Measurements from ENCODE around the gene SSU72.
"Not testable (repeated sequence)": the region's sequence is repeated elsewhere in the genome, so short reads cannot be mapped to it uniquely, and the experiment has no call there.

SSU72 gene

GRCh38 chr1:1565340-1565739 lies 9.3 kb downstream of the SSU72 start:
- H3K4me3 Mint-ChIP-seq = no peak overlapping the region
- peaks cover 43 to 53% of the 10 kb centered on the region in 2 donors for H3K36me3 Mint-ChIP-seq
- H3K27me3 Mint-ChIP-seq = no peaks in the 10 kb centered on the region
- no peaks in the 10 kb centered on the region for H3K9me3 Mint-ChIP-seq
- peaks cover 20 to 40% of the 10 kb centered on the region in 2 donors for H3K4me1 Mint-ChIP-seq
- no peak overlapping the region for H3K27ac Mint-ChIP-seq
- DNase-seq = no peak
- no peak for ATAC-seq (replicated peaks)

DNA sequence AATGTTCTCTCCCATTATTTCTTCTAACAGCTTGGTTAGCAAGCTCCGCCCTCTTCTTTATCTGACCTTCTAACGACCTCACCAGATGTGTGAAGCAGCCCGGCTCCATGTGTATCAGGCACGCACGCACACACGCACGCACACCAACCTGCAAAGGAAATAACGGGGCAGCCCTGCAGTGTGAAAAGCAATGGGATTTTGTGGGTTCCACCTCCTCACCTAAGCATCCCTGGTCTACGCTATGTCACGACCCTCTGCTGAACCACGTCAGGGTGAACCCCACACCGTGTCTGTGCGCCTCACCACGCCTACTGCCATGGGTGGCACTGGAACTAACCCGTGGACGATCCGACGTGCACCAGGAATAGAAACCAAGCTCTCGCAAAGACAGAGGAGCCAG lies 10.4 kb downstream of the SSU72 start:
- DNase-seq = no peak
- Mint-ChIP-seq H3K27me3 (no peaks in the 10 kb centered on the region), H3K27ac (peak overlapping the region; percentile 14), H3K9me3 (no peaks in the 10 kb centered on the region), H3K36me3 (peaks cover 37 to 47% of the 10 kb centered on the region in 2 donors), H3K4me3 (no peak overlapping the region), H3K4me1 (peaks cover 16 to 30% of the 10 kb centered on the region in 2 donors)
- ATAC-seq (replicated peaks) = no peak

DNA sequence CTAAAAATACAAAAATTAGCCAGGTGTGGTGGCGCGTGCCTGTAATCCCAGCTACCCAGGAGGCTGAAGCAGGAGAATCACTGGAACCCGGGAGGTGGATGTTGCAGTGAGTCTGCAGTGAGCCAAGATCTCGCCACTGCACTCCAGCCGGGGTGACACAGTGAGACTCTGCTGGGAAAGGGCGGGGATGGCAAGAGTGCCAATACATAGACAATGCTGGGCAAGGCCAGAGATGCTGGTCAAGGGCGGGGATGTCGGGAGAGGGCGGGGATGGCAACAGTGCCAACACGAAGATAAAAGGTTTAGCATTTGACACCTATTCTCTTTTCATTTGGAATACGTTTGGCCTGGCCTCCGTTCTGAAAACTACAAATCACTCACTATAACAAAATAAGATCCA lies 11.0 kb downstream of the SSU72 start:
- peaks cover 42 to 50% of the 10 kb centered on the region in 2 donors for H3K36me3 Mint-ChIP-seq

DNA sequence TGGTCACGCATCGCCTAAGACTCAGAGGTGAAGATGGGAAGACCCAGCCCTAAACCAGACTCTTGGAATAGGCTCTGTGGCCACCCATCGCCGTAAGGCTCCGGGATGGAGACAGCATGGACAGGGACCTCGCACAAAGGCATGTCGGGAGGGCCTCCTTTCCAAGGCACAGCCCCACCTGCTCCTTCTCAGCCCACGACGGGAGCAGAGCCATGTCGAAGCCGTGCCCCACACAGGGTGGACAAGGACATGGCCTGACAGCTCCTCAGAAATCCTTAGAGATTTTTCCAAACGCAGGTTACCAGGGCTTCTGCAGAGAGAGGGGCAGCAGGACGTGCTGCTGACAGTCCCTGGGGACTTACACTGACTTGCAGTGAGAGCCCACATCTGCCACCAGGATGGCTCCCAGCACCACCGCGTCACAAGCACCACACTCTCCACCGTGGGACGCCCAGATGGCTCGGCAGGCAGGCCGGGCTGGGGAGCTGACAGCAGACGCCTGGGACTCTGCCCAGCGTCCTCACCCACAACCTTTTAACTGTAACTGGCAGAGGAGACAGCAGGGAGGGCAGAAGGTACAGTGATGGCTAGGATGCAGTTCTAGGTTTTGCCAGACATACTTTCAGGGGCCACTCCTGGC lies 12.0 kb downstream of the SSU72 start:
- Mint-ChIP-seq H3K4me1 (peaks cover 20 to 30% of the 10 kb centered on the region in 2 donors), H3K36me3 (peaks cover 43 to 52% of the 10 kb centered on the region in 2 donors), H3K4me3 (no peak overlapping the region), H3K27ac (no peak overlapping the region), H3K27me3 (no peaks in the 10 kb centered on the region), H3K9me3 (no peaks in the 10 kb centered on the region)
- ATAC-seq (replicated peaks) = no peak
- no peak for DNase-seq

More for the DNA sequence above, 11.0 kb downstream of the SSU72 start:
- Mint-ChIP-seq H3K4me3 (no peak overlapping the region), H3K27ac (no peak overlapping the region), H3K4me1 (peaks cover 18 to 30% of the 10 kb centered on the region in 2 donors), H3K9me3 (no peaks in the 10 kb centered on the region), H3K27me3 (no peaks in the 10 kb centered on the region)
- DNase-seq (no peak), ATAC-seq (replicated peaks) (no peak)

DNA sequence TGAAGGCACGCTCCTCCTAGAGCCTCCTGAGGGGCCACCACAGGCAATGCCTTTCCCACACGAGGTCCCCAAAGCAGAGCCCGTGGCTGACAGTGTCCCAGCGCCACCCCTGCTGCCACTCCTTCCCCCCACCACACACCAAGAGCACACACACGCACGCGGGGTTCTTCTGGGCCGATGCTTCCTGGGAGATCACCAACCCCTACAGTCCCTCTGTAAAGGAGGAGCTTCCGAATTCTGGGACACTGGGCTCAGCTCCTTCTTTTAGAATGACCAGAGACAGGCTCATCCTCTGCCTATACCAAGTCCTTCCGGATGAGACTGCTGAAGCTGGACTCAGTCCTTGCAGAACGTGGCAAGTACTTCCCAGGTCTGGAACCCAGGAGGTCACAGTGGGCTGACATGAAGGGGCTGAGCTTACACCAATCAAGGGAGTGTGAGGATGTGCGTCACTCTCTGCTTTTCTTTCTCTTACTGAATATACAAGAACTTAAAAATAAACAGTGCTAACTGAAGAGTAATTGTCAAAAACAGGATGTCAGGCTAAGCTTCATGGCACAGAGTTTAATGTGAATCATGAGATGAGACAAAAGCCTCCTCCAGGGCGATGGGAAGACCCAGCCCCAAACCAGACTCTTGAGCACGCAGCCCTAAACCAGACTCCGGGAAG lies 12.7 kb downstream of the SSU72 start:
- peaks cover 13 to 24% of the 10 kb centered on the region in 2 donors for H3K4me1 Mint-ChIP-seq
- DNase-seq = no peak
- no peak for ATAC-seq (replicated peaks)
- peaks cover 39 to 45% of the 10 kb centered on the region in 2 donors for H3K36me3 Mint-ChIP-seq
- H3K27ac Mint-ChIP-seq = peak overlapping the region; percentile 11
- H3K27me3 Mint-ChIP-seq = no peaks in the 10 kb centered on the region
- no peaks in the 10 kb centered on the region for H3K9me3 Mint-ChIP-seq
- no peak overlapping the region for H3K4me3 Mint-ChIP-seq

GRCh38 chr1:1560178-1560577 lies 14.5 kb downstream of the SSU72 start:
- no peaks in the 10 kb centered on the region for H3K27me3 Mint-ChIP-seq
- H3K9me3 Mint-ChIP-seq = no peaks in the 10 kb centered on the region
- peaks cover 9 to 22% of the 10 kb centered on the region in 2 donors for H3K4me1 Mint-ChIP-seq
- DNase-seq (no peak), ATAC-seq (replicated peaks) (no peak)
- H3K4me3 Mint-ChIP-seq = no peak overlapping the region
- H3K36me3 Mint-ChIP-seq = peaks cover 37 to 42% of the 10 kb centered on the region in 2 donors
- H3K27ac Mint-ChIP-seq = no peak overlapping the region

DNA sequence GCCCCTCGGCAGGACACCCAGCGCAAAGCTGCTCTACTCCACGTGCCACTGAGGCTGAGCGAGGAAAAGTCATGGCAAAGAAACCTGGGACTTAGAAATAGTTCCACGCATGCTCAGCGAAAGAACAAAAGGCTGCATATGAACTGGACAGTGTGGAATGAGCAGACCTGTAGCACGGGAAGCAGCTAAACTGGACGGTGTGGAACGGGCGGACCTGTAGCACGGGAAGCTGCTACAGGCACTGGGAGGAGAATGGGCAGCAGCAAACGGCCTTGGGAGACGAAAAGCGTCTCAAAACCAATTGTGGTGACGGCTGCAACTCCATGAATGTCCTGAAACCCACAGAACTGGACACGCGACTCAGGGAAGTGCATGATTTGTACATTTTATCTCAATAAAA lies 15.6 kb downstream of the SSU72 start:
- no peaks in the 10 kb centered on the region for H3K27me3 Mint-ChIP-seq
- H3K27ac Mint-ChIP-seq = peak overlapping the region; percentile 60
- peaks cover 9 to 22% of the 10 kb centered on the region in 2 donors for H3K4me1 Mint-ChIP-seq
- peaks cover 30 to 37% of the 10 kb centered on the region in 2 donors for H3K36me3 Mint-ChIP-seq
- H3K9me3 Mint-ChIP-seq = no peaks in the 10 kb centered on the region
- DNase-seq (no peak), ATAC-seq (replicated peaks) (no peak)
- H3K4me3 Mint-ChIP-seq = no peak overlapping the region

DNA sequence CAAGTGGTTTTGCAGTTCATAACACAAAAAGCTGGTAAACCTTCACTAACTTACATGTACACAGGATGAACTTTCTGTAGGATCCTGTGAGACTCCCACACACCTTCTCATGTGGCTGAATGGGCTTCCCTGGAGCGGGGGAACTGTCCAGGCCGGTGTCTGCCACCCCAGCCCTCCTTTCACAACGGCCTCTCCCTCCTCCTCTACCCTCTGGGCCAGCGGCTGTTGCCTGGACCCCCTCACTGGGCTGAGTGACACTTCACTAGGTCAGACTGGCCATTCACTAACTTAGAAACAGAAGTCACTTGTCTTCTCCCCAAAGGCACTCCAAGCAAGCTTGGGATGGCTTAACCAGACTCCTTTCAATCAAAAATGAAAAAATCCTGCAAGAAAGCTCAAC lies 16.1 kb downstream of the SSU72 start:
- H3K4me1 Mint-ChIP-seq = peaks cover 9 to 22% of the 10 kb centered on the region in 2 donors
- no peak for ATAC-seq (replicated peaks)
- H3K4me3 Mint-ChIP-seq = no peak overlapping the region
- no peaks in the 10 kb centered on the region for H3K27me3 Mint-ChIP-seq
- peak overlapping the region; percentile 60 for H3K27ac Mint-ChIP-seq
- no peak for DNase-seq
- H3K9me3 Mint-ChIP-seq = no peaks in the 10 kb centered on the region
- peaks cover 26 to 32% of the 10 kb centered on the region in 2 donors for H3K36me3 Mint-ChIP-seq

DNA sequence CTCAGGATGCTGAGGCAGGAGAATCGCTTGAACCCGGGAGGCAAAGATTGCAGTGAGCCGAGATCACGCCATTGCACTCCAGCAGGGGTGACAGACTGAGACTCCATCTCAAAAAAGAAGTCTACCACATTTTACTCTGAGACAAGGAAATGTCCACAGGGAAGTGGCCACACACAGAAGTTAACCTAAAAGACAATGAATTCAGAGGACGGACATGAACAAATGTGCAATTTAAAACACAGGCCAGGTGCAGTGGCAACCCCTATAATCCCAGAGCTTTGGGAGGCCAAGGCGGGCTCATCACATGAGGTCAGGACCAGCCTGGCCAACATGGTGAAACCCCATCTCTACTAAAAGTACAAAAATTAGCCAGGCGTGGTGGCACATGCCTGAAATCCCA lies 17.0 kb downstream of the SSU72 start:
- H3K4me3 Mint-ChIP-seq; H3K9me3 Mint-ChIP-seq; H3K27me3 Mint-ChIP-seq; H3K27ac Mint-ChIP-seq; DNase-seq; ATAC-seq (replicated peaks): not testable (repeated sequence)
- Mint-ChIP-seq H3K4me1 (peaks cover 9 to 21% of the 10 kb centered on the region in 2 donors), H3K36me3 (peaks cover 22 to 28% of the 10 kb centered on the region in 2 donors)

GRCh38 chr1:1556961-1557360 lies 17.7 kb downstream of the SSU72 start:
- H3K27me3 Mint-ChIP-seq; H3K9me3 Mint-ChIP-seq; DNase-seq; ATAC-seq (replicated peaks); H3K27ac Mint-ChIP-seq; H3K4me3 Mint-ChIP-seq: not testable (repeated sequence)
- H3K4me1 Mint-ChIP-seq = peaks cover 9 to 25% of the 10 kb centered on the region in 2 donors
- H3K36me3 Mint-ChIP-seq = peaks cover 20 to 23% of the 10 kb centered on the region in 2 donors

GRCh38 chr1:1556505-1556904 lies 18.2 kb downstream of the SSU72 start:
- DNase-seq = no peak
- H3K27me3 Mint-ChIP-seq = no peaks in the 10 kb centered on the region
- peak overlapping the region; percentile 25 for H3K27ac Mint-ChIP-seq

GRCh38 chr1:1554926-1555915 lies 19.4 kb downstream of the SSU72 start:
- Mint-ChIP-seq H3K27ac (peak overlapping the region; percentile 34), H3K4me1 (peaks cover 7 to 32% of the 10 kb centered on the region in 2 donors), H3K4me3 (no peak overlapping the region), H3K27me3 (no peaks in the 10 kb centered on the region), H3K36me3 (peaks cover 11 to 18% of the 10 kb centered on the region in 2 donors), H3K9me3 (no peaks in the 10 kb centered on the region)
- DNase-seq (no peak), ATAC-seq (replicated peaks) (peak in 1 of 2 donors; percentile 19)

More at GRCh38 chr1:1556505-1556904, 18.2 kb downstream of the SSU72 start:
- H3K9me3 Mint-ChIP-seq = no peaks in the 10 kb centered on the region
- no peak overlapping the region for H3K4me3 Mint-ChIP-seq
- no peak for ATAC-seq (replicated peaks)
- H3K36me3 Mint-ChIP-seq = peaks cover 15 to 23% of the 10 kb centered on the region in 2 donors
- H3K4me1 Mint-ChIP-seq = peaks cover 9 to 22% of the 10 kb centered on the region in 2 donors

GRCh38 chr1:1554550-1554925 lies 20.1 kb downstream of the SSU72 start:
- peak overlapping the region; percentile 76 for H3K27ac Mint-ChIP-seq
- DNase-seq (no peak), ATAC-seq (replicated peaks) (no peak)
- peaks cover 11 to 20% of the 10 kb centered on the region in 2 donors for H3K36me3 Mint-ChIP-seq
- no peaks in the 10 kb centered on the region for H3K9me3 Mint-ChIP-seq
- no peak overlapping the region for H3K4me3 Mint-ChIP-seq
- H3K4me1 Mint-ChIP-seq = peaks cover 7 to 36% of the 10 kb centered on the region in 2 donors
- H3K27me3 Mint-ChIP-seq = no peaks in the 10 kb centered on the region

- Mint-ChIP-seq H3K27ac (peak overlapping the region; percentile 76), H3K4me1 (peaks cover 7 to 36% of the 10 kb centered on the region in 2 donors), H3K9me3 (no peaks in the 10 kb centered on the region), H3K27me3 (no peaks in the 10 kb centered on the region), H3K36me3 (peaks cover 9 to 20% of the 10 kb centered on the region in 2 donors), H3K4me3 (no peak overlapping the region)
- ATAC-seq (replicated peaks) (no peak), DNase-seq (no peak)
Observed at GRCh38 chr1:1553821-1554494, 20.7 kb downstream of the SSU72 start.
